Measurements from ENCODE around the gene INIP. TPM values are rescaled to one million over a fixed set of nuclear protein-coding genes. Genes with fewer than 3 reads are reported as not detected.

The INIP gene
- total RNA-seq, 2 donors from 2014 or later = 12.6 to 16.2 TPM

- DNase-seq (ENCODE audit: low spot score) = no peak
- TF ChIP-seq CTCF (IDR thresholded peaks at IDR 0.05) = peak in 1 of 2 donors; percentile 47
Measured at GRCh38 chr9:112705768-112706427, 12.0 kb downstream of the INIP start.

GRCh38 chr9:112703304-112703703, 14.6 kb downstream of the INIP start:
- H3K4me1 ChIP-seq = no peaks in the 10 kb centered on the region
- no peaks in the 10 kb centered on the region for H3K9me3 ChIP-seq
- no peak for DNase-seq (ENCODE audit: low spot score)
- H3K27me3 ChIP-seq = no peaks in the 10 kb centered on the region
- no peak overlapping the region for H3K4me3 ChIP-seq
- H3K27ac ChIP-seq = no peak overlapping the region
- no peak for TF ChIP-seq CTCF (IDR thresholded peaks at IDR 0.05)
- H3K36me3 ChIP-seq = no peaks in the 10 kb centered on the region

More at GRCh38 chr9:112705768-112706427, 12.0 kb downstream of the INIP start:
- no peak overlapping the region for H3K27ac ChIP-seq
- no peak overlapping the region for H3K4me3 ChIP-seq
- H3K27me3 ChIP-seq = no peaks in the 10 kb centered on the region
- H3K36me3 ChIP-seq = no peaks in the 10 kb centered on the region
- H3K4me1 ChIP-seq = no peaks in the 10 kb centered on the region
- no peaks in the 10 kb centered on the region for H3K9me3 ChIP-seq

GRCh38 chr9:112700085-112700484, 17.8 kb downstream of the INIP start:
- no peak for TF ChIP-seq CTCF (IDR thresholded peaks at IDR 0.05)
- Histone ChIP-seq H3K27me3 (no peaks in the 10 kb centered on the region), H3K4me1 (no peaks in the 10 kb centered on the region), H3K36me3 (peaks cover 9% of the 10 kb centered on the region), H3K9me3 (no peaks in the 10 kb centered on the region), H3K27ac (no peak overlapping the region), H3K4me3 (no peak overlapping the region)
- DNase-seq (ENCODE audit: low spot score) = no peak

GRCh38 chr9:112699230-112699629, 18.7 kb downstream of the INIP start:
- Histone ChIP-seq H3K36me3 (peaks cover 9% of the 10 kb centered on the region), H3K4me3 (no peak overlapping the region), H3K9me3 (no peaks in the 10 kb centered on the region), H3K27ac (no peak overlapping the region), H3K4me1 (no peaks in the 10 kb centered on the region), H3K27me3 (no peaks in the 10 kb centered on the region)
- no peak for TF ChIP-seq CTCF (IDR thresholded peaks at IDR 0.05)
- DNase-seq (ENCODE audit: low spot score) = no peak

- H3K9me3 ChIP-seq = no peaks in the 10 kb centered on the region
- H3K4me3 ChIP-seq = no peak overlapping the region
- H3K36me3 ChIP-seq = peaks cover 20% of the 10 kb centered on the region
- H3K27ac ChIP-seq = no peak overlapping the region
- no peak for TF ChIP-seq CTCF (IDR thresholded peaks at IDR 0.05)
- H3K27me3 ChIP-seq = no peaks in the 10 kb centered on the region
- no peak for DNase-seq (ENCODE audit: low spot score)
- no peaks in the 10 kb centered on the region for H3K4me1 ChIP-seq
Measured at GRCh38 chr9:112696461-112696860, 21.5 kb downstream of the INIP start.
